Stimulated activated naive CD8-positive, alpha-beta T cell treated with anti-CD3 and anti-CD28 coated beads, Interleukin-15, Interleukin-2, amounts not matched to agents 100 ng/mL and 50 ng/mL, for 24 hours (primary cell): ENCODE results near the gene NOXA1.
"Not testable (repeated sequence)": the region's sequence is repeated elsewhere in the genome, so short reads cannot be mapped to it uniquely, and the experiment has no call there.

Source experiments
- H3K27ac Mint-ChIP-seq: one replicate; pipeline ENCODE4 v1.8.0; 2021; ENCODE audit warnings: mild to moderate bottlenecking, mixed read lengths
- H3K27me3 Mint-ChIP-seq: one replicate; pipeline ENCODE4 v1.8.0; 2021; ENCODE audit warnings: mixed read lengths
- H3K36me3 Mint-ChIP-seq: one replicate; pipeline ENCODE4 v1.8.0; 2021; ENCODE audit warnings: low read depth, mixed read lengths
- H3K4me1 Mint-ChIP-seq: one replicate; pipeline ENCODE4 v1.8.0; 2021; ENCODE audit warnings: low read depth, mixed read lengths
- H3K4me3 Mint-ChIP-seq: one replicate; pipeline ENCODE4 v1.8.0; 2021; ENCODE audit warnings: mild to moderate bottlenecking, mixed read lengths
- H3K9me3 Mint-ChIP-seq: one replicate; pipeline ENCODE4 v1.8.0; 2021; ENCODE audit warnings: mixed read lengths

The NOXA1 gene, protein sequence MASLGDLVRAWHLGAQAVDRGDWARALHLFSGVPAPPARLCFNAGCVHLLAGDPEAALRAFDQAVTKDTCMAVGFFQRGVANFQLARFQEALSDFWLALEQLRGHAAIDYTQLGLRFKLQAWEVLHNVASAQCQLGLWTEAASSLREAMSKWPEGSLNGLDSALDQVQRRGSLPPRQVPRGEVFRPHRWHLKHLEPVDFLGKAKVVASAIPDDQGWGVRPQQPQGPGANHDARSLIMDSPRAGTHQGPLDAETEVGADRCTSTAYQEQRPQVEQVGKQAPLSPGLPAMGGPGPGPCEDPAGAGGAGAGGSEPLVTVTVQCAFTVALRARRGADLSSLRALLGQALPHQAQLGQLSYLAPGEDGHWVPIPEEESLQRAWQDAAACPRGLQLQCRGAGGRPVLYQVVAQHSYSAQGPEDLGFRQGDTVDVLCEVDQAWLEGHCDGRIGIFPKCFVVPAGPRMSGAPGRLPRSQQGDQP

GRCh38 chr9:137422604-137423513 lies at the start of gene NOXA1, which contains the start of gene EXD3:
NOXA1 (plus strand) TSS chr9:137423393; CDS start chr9:137423530, 137 bp downstream.
EXD3 (minus strand) TSS chr9:137423162; CDS start chr9:137395357, 27,805 bp downstream.
- H3K36me3 Mint-ChIP-seq, result no peaks in the 10 kb centered on the region
- H3K4me1 Mint-ChIP-seq, result peaks cover 18% of the 10 kb centered on the region
- H3K27me3 Mint-ChIP-seq, result no peaks in the 10 kb centered on the region
- H3K9me3 Mint-ChIP-seq, result no peaks in the 10 kb centered on the region
- H3K4me3 Mint-ChIP-seq, result peak within 1 kb of the TSS; percentile 89
- H3K27ac Mint-ChIP-seq, result peak within 1 kb of the TSS; percentile 63

DNA sequence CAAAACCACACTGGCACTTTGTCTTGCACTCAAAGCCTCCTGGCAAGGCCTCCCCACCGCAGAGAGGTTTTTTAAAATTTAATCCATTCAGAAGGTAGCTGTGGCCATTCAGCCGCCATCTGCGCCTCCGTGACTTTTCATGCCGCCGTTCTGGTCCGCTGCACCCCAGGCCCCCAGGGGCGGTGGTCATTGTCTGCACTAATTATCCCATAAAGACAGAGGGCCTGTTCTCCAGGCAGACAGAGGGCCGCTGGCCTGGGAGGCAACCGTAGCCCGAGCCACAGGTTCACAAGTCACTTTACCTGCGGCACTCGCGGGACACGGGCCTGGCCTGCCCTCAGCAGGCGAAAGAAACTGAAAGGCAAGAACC lies 49.6 kb upstream of the NOXA1 start:
- H3K27ac Mint-ChIP-seq, result no peak overlapping the region
- H3K9me3 Mint-ChIP-seq, result no peaks in the 10 kb centered on the region
- no peaks in the 10 kb centered on the region for H3K4me1 Mint-ChIP-seq
- H3K36me3 Mint-ChIP-seq, result no peaks in the 10 kb centered on the region
- no peak overlapping the region for H3K4me3 Mint-ChIP-seq
- no peaks in the 10 kb centered on the region for H3K27me3 Mint-ChIP-seq

GRCh38 chr9:137374131-137374845 lies 48.9 kb upstream of the NOXA1 start:
- H3K27me3 Mint-ChIP-seq, result no peaks in the 10 kb centered on the region
- H3K27ac Mint-ChIP-seq, result no peak overlapping the region
- H3K36me3 Mint-ChIP-seq, result no peaks in the 10 kb centered on the region
- no peak overlapping the region for H3K4me3 Mint-ChIP-seq
- no peaks in the 10 kb centered on the region for H3K9me3 Mint-ChIP-seq
- no peaks in the 10 kb centered on the region for H3K4me1 Mint-ChIP-seq

DNA sequence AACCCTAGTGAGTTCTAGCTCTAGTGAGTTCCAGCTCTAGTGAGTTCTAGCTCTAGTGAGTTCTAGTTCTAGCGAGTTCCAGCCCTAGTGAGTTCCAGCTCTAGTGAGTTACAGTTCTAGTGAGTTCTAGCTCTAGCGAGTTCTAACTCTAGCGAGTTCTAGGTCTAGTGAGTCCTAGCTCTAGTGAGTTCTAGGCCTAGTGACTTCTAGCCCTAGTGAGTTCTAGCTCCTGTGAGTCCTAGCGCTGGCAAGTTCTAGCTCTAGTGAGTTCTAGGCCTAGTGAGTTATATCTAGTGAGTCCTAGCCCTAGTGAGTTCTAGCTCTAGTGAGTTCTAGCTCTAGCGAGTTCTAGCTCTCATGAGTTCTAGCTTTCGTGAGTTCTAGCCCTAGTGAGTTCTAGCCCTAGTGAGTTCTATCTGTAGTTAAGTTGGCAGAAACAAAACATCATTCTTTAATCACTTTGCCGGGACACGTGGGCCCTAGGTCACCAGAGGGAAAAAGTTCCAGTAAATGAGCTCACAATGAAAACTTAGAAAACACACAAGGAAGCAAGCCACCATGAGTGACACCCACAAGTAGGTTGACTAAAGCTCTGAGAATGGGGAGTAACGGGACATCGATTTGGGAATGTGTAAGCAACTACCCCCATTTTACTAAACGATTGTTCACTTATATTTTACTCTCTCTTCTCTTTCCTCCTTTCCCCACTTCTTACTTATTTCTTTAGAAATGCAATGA lies 47.7 kb upstream of the NOXA1 start:
- Mint-ChIP-seq H3K9me3 (no peaks in the 10 kb centered on the region), H3K27me3 (no peaks in the 10 kb centered on the region), H3K27ac (no peak overlapping the region), H3K4me3 (no peak overlapping the region), H3K36me3 (no peaks in the 10 kb centered on the region), H3K4me1 (no peaks in the 10 kb centered on the region)

GRCh38 chr9:137376386-137376785 lies 46.8 kb upstream of the NOXA1 start:
- H3K4me1 Mint-ChIP-seq, result no peaks in the 10 kb centered on the region
- no peaks in the 10 kb centered on the region for H3K27me3 Mint-ChIP-seq
- H3K9me3 Mint-ChIP-seq, result no peaks in the 10 kb centered on the region
- H3K27ac Mint-ChIP-seq, result no peak overlapping the region
- no peak overlapping the region for H3K4me3 Mint-ChIP-seq
- no peaks in the 10 kb centered on the region for H3K36me3 Mint-ChIP-seq

- not testable (repeated sequence) for H3K4me1 Mint-ChIP-seq, H3K27ac Mint-ChIP-seq, H3K4me3 Mint-ChIP-seq
Measured at GRCh38 chr9:137378688-137379410, 44.3 kb upstream of the NOXA1 start.

DNA sequence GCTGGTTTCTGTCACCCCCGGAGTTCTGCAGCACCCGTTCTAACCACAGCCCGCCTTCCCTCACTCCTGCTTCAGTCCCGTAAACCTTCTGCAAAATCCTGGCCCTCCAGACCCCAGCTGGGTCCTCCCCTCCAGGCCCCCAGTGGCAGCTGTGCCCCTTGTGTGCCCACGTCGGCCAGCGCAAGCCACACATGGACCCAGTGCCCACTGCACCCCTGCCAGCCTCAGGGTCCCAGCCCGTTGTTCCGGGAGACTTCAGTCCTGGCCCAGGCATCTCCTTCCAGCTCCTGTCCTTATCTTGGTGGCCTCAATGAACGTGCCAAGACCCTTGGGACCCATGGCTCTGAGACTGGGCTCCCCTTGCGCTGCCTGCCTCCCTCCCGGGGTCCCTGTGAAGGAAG lies 43.4 kb upstream of the NOXA1 start:
- Mint-ChIP-seq H3K9me3 (no peaks in the 10 kb centered on the region), H3K4me3 (no peak overlapping the region), H3K36me3 (no peaks in the 10 kb centered on the region), H3K27me3 (no peaks in the 10 kb centered on the region), H3K27ac (no peak overlapping the region), H3K4me1 (no peaks in the 10 kb centered on the region)

More at GRCh38 chr9:137378688-137379410, 44.3 kb upstream of the NOXA1 start:
- not testable (repeated sequence) for H3K36me3 Mint-ChIP-seq, H3K9me3 Mint-ChIP-seq, H3K27me3 Mint-ChIP-seq

DNA sequence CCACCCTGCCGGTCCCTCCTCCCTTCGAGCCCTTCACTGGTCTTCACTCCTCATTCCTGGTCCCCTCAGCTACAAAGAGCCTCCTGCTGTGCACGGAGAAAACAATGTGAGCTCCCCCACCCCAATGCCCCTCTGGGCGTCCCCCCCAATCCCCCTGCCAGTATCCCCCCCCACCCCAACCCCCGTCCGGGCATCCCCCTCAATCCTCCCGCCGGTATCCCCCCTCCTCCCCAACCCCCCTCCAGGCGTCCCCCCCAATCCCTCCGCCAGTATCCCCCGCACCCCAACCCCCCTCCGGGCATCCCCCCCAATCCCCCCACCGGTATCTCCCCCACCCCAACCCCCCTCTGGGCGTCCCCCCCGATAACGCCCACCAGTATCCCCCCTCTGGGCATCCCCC lies 43.0 kb upstream of the NOXA1 start:
- H3K9me3 Mint-ChIP-seq, result no peaks in the 10 kb centered on the region
- no peaks in the 10 kb centered on the region for H3K4me1 Mint-ChIP-seq
- no peak overlapping the region for H3K27ac Mint-ChIP-seq
- no peaks in the 10 kb centered on the region for H3K36me3 Mint-ChIP-seq
- no peaks in the 10 kb centered on the region for H3K27me3 Mint-ChIP-seq
- H3K4me3 Mint-ChIP-seq, result no peak overlapping the region

DNA sequence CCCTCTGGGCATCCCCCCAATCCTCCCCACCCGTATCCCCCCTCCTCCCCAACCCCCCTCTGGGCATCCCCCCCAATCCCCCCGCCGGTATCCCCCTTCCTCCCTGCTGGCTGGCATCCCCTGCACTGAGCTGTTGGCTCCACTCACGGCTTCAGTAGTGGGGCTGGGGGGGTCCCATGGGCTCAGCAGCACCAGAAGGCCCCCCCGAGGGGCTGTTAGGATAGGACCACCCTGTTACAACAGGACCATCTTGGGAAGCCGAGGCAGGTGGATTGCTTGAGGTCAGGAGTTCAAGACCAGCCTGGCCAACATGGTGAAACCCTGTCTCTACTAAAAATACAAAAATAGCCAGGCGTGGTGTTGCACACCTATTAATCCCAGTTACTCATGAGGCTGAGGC lies 42.6 kb upstream of the NOXA1 start:
- H3K4me3 Mint-ChIP-seq, result no peak overlapping the region
- H3K4me1 Mint-ChIP-seq, result no peaks in the 10 kb centered on the region
- H3K27ac Mint-ChIP-seq, result no peak overlapping the region
- H3K27me3 Mint-ChIP-seq, result no peaks in the 10 kb centered on the region
- no peaks in the 10 kb centered on the region for H3K9me3 Mint-ChIP-seq
- no peaks in the 10 kb centered on the region for H3K36me3 Mint-ChIP-seq

- no peaks in the 10 kb centered on the region for H3K9me3 Mint-ChIP-seq
Measured at GRCh38 chr9:137381501-137382443, 41.4 kb upstream of the NOXA1 start.

DNA sequence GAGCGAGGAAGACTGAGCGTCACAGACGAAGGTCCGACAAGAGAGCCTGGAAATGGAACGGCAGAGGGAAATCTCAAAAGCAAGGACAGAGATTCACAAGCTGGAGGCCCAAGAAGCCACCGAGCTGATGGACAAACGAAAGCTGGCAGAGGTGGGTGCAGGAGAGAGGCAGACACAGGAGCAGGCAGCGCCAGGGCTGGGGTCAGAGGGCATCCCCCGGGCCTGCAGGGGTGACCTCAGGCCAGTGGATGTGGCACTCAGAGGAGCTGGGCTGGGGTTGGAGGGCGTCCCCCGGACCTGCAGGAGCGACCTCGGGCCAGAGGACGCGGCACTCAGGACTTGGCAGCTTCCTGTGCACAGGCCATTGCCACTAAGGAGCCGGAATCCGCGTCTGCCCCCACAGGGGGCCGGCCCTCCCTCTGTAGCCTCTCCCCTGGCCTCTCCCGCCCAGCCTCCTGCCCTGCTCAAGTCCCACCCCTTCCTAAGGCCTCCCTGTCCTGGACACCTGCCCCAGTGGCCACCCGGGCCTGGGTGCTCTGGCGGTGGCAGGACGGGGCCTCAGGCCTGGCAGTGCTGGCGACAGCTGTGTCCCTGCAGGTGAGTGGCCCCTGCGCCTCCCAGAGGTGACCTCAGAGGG lies 40.6 kb upstream of the NOXA1 start:
- no peaks in the 10 kb centered on the region for H3K9me3 Mint-ChIP-seq
- H3K36me3 Mint-ChIP-seq, result no peaks in the 10 kb centered on the region
- H3K27me3 Mint-ChIP-seq, result no peaks in the 10 kb centered on the region
- peaks cover 5% of the 10 kb centered on the region for H3K4me1 Mint-ChIP-seq
- no peak overlapping the region for H3K27ac Mint-ChIP-seq
- no peak overlapping the region for H3K4me3 Mint-ChIP-seq

More at GRCh38 chr9:137381501-137382443, 41.4 kb upstream of the NOXA1 start:
- Mint-ChIP-seq H3K27me3 (no peaks in the 10 kb centered on the region), H3K4me1 (no peaks in the 10 kb centered on the region), H3K36me3 (no peaks in the 10 kb centered on the region), H3K27ac (no peak overlapping the region), H3K4me3 (no peak overlapping the region)

GRCh38 chr9:137383081-137383783 lies 40.0 kb upstream of the NOXA1 start:
- no peaks in the 10 kb centered on the region for H3K9me3 Mint-ChIP-seq
- H3K4me3 Mint-ChIP-seq, result no peak overlapping the region
- no peak overlapping the region for H3K27ac Mint-ChIP-seq
- peaks cover 7% of the 10 kb centered on the region for H3K4me1 Mint-ChIP-seq
- H3K36me3 Mint-ChIP-seq, result no peaks in the 10 kb centered on the region
- no peaks in the 10 kb centered on the region for H3K27me3 Mint-ChIP-seq
